Gastroesophageal sphincter (tissue), 4 donors: ENCODE results near the gene ROR1. TPM values are rescaled to one million over a fixed set of nuclear protein-coding genes. Genes with fewer than 3 reads are reported as not detected.

Experiments used
- ATAC-seq: fragments of 150-250 bp; one replicate; pipeline ENCODE4 v1.9.1; 2016; ENCODE audit warnings: mild to moderate bottlenecking, moderate library complexity
- H3K27ac ChIP-seq, 4 donors: fragments of 200-600 bp; sonication (generic) in 3 of 4; 1 replicate in 3 of 4; 2 replicates in 1 of 4; pipeline ENCODE4 v1.5.1; 2016 to 2019
- H3K27me3 ChIP-seq: fragments of 200-600 bp; sonication (generic); one replicate; pipeline ENCODE4 v1.5.1; 2019
- H3K36me3 ChIP-seq, 2 donors: fragments of 200-600 bp; sonication (generic); one replicate each; pipeline ENCODE4 v1.5.1; 2019; ENCODE audit warnings: control low read depth in 1 of 2
- H3K4me1 ChIP-seq, 3 donors: fragments of 200-600 bp; sonication (generic); 1 replicate in 2 of 3; 2 replicates in 1 of 3; pipeline ENCODE4 v1.5.1; 2016 to 2019; ENCODE audit warnings: control low read depth in 2 of 3
- H3K4me3 ChIP-seq, 2 donors: fragments of 200-600 bp; sonication (generic); one replicate each; pipeline ENCODE4 v1.5.1; 2019; ENCODE audit warnings: mild to moderate bottlenecking in 1 of 2, moderate library complexity in 1 of 2
- H3K9me3 ChIP-seq, 3 donors: fragments of 200-600 bp; sonication (generic); one replicate each; pipeline ENCODE4 v1.5.1; 2017 to 2019; ENCODE audit warnings: control low read depth in 2 of 3
- EP300 ChIP-seq: sonication (generic); formaldehyde crosslinking; IDR thresholded peaks from one replicate; pipeline ENCODE4 v1.6.1; 2017; ENCODE audit warnings: antibody characterized with exemption, mild to moderate bottlenecking
- POLR2A ChIP-seq, 2 donors: fragments of 450-650 bp; IDR thresholded peaks; one replicate each; pipeline ENCODE4 v1.6.1; 2017; ENCODE audit warnings: antibody characterized with exemption in 2 of 2, mild to moderate bottlenecking in 2 of 2, moderate library complexity in 1 of 2
- POLR2AphosphoS5 ChIP-seq: sonication (generic); formaldehyde crosslinking; IDR thresholded peaks from one replicate; pipeline ENCODE4 v1.6.1; 2017; ENCODE audit warnings: antibody characterized with exemption
- WGBS, 2 donors: methylation state at CpG; one replicate each; pipeline ENCODE4 v1.1.5; 2018; ENCODE audit warnings: low coverage in 1 of 2; 5-methylcytosine and 5-hydroxymethylcytosine counted together
- total RNA-seq, 4 donors: library from RNA; depleted of rRNA; stranded (reverse); fragments of >200 nt; gene quantifications; one replicate each; pipeline ENCODE4 v1.1.0, GENCODE V29; 2016
- TF ChIP-seq, protein P1 (sequence below), 4 experiments: fragments of 200-600 bp in 2 of 4; fragments of 450-650 bp in 2 of 4; sonication (generic) in 1 of 4; IDR thresholded peaks; one replicate each; pipeline ENCODE4 v1.5.1; 2017 to 2019; ENCODE audit warnings: antibody characterized with exemption in 4 of 4, mild to moderate bottlenecking in 2 of 4, moderate library complexity in 2 of 4

ROR1 gene
- total RNA-seq, 4 donors from 2014 or later, result 5.0 to 38.0 (median 8.3) TPM

DNA sequence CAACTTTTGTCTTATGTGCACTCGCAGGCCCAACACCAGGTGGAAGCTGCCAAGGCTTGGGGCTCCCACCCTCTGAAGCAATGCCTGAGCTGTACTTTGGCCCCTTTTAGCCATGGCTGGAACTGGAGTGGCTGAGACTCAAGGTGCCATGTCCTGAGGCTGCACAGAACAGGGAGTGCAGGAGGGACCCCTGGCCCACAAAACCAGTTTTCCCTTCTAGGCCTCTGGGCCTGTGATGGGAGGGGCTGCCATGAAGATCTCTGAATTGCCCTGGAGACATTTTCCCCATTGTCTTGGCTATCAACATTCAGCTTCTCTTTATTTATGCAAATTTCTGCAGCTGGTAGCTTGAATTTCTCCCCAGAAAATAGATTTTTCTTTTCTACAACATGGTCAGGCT, 57.6 kb downstream of the ROR1 start:
- ATAC-seq, result no peak
- no peak overlapping the region for H3K27ac ChIP-seq
- 100% methylated on average over 1 of the region's 1 CpG; no CpG with 5 or more reads in 1 of the 2 donors for WGBS, 2 donors
- no peaks in the 10 kb centered on the region for H3K27me3 ChIP-seq
- H3K36me3 ChIP-seq, result no peaks in the 10 kb centered on the region
- H3K9me3 ChIP-seq, result no peaks in the 10 kb centered on the region
- peaks cover 2 to 47% (median 8%) of the 10 kb centered on the region in 3 donors for H3K4me1 ChIP-seq
- H3K4me3 ChIP-seq, result no peak overlapping the region
- TF ChIP-seq POLR2A (IDR thresholded peaks at IDR 0.05), result no peak
- TF ChIP-seq POLR2AphosphoS5, result no peak
- TF ChIP-seq, protein P1, sequence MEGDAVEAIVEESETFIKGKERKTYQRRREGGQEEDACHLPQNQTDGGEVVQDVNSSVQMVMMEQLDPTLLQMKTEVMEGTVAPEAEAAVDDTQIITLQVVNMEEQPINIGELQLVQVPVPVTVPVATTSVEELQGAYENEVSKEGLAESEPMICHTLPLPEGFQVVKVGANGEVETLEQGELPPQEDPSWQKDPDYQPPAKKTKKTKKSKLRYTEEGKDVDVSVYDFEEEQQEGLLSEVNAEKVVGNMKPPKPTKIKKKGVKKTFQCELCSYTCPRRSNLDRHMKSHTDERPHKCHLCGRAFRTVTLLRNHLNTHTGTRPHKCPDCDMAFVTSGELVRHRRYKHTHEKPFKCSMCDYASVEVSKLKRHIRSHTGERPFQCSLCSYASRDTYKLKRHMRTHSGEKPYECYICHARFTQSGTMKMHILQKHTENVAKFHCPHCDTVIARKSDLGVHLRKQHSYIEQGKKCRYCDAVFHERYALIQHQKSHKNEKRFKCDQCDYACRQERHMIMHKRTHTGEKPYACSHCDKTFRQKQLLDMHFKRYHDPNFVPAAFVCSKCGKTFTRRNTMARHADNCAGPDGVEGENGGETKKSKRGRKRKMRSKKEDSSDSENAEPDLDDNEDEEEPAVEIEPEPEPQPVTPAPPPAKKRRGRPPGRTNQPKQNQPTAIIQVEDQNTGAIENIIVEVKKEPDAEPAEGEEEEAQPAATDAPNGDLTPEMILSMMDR (IDR thresholded peaks at IDR 0.05), result no peak
- no peak for TF ChIP-seq EP300

DNA sequence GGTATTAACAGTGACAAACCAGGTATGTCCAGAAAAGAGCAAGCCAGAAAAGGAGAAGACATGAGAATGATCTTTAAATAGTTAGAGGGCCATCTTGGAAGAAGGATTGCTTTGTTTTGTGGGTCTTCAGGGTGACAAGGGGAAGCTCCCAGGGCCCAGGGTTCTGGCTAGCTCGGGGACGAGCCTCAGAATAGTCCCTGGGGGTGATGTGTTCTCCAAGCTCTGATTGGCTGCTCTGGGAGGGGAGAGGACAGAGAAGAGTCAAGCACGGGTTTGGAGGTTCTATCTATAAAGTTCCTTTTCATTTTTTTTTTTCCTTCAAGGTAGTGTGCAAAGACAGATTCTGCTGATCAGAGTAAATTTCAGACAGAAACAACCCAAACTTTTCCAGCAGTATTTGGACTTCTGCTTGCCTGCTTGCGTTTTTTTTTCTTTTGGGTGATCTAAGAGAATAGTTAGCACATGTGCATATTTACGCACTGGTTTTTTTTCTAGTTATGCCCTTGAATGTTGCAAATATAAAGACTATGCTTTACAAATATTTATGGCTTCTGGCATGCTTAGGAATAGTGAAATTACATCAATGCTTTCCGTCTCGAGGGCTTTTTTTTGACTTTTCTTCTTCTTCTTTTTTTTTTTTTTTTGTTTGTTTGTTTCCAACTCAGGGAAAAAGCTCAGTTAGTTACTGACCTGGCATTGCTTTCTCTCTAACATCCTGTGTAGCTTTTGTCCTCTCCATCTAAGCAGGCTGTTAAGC, 59.7 kb downstream of the ROR1 start:
- peaks cover 2 to 30% (median 4%) of the 10 kb centered on the region in 3 donors for H3K4me1 ChIP-seq

GRCh38 chr1:63835128-63835527, 61.3 kb downstream of the ROR1 start:
- H3K36me3 ChIP-seq, result no peaks in the 10 kb centered on the region
- peaks cover under 1 to 15% (median 2%) of the 10 kb centered on the region in 3 donors for H3K4me1 ChIP-seq
- ATAC-seq, result no peak
- WGBS, 2 donors, result 71 to 100% methylated on average over 1 of the region's 1 CpG
- no peak overlapping the region for H3K27ac ChIP-seq
- H3K27me3 ChIP-seq, result no peaks in the 10 kb centered on the region
- TF ChIP-seq POLR2A (IDR thresholded peaks at IDR 0.05) (no peak), EP300 (no peak), POLR2AphosphoS5 (no peak)
- TF ChIP-seq, protein P1 (IDR thresholded peaks at IDR 0.05), result no peak
- no peaks in the 10 kb centered on the region for H3K9me3 ChIP-seq
- H3K4me3 ChIP-seq, result no peak overlapping the region

More for the DNA sequence above, 59.7 kb downstream of the ROR1 start:
- H3K9me3 ChIP-seq, result no peaks in the 10 kb centered on the region
- no peaks in the 10 kb centered on the region for H3K36me3 ChIP-seq
- no peak for ATAC-seq
- H3K27ac ChIP-seq, result no peak overlapping the region
- 42 to 57% methylated on average over 5 to 7 of the region's 7 CpGs for whole genome bisulfite sequencing, 2 donors
- no peak overlapping the region for H3K4me3 ChIP-seq
- TF ChIP-seq POLR2AphosphoS5 (no peak), POLR2A (IDR thresholded peaks at IDR 0.05) (no peak), EP300 (no peak)
- TF ChIP-seq, protein P1 (IDR thresholded peaks at IDR 0.05), result no peak
- no peaks in the 10 kb centered on the region for H3K27me3 ChIP-seq

DNA sequence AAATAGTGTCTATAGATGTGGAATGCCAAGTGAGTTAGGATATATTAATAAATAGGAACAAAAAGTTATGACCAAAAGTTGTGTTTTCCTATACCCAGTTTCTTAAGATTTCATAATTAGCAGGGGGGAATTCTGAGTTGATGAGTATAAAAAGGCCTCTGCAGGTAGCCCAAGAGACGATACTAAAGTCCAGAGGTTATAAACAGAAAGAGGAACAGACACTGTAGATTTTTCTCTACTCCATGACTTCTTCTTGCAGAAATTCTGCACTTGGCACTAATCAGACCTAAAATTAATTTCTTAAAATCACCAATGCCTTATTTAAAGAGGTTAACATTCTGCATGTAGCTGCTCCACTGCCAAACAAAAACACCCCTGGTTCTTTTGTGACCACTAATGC, 62.6 kb downstream of the ROR1 start:
- Histone ChIP-seq H3K9me3 (no peaks in the 10 kb centered on the region), H3K36me3 (no peaks in the 10 kb centered on the region), H3K4me3 (no peak overlapping the region), H3K4me1 (peaks cover 0 to 10% (median 0%) of the 10 kb centered on the region in 3 donors), H3K27me3 (no peaks in the 10 kb centered on the region), H3K27ac (no peak overlapping the region)
- no peak for ATAC-seq
- WGBS, 2 donors, result 58 to 67% methylated on average over 1 of the region's 1 CpG
- TF ChIP-seq, protein P1 (IDR thresholded peaks at IDR 0.05), result no peak
- TF ChIP-seq POLR2AphosphoS5 (no peak), EP300 (no peak), POLR2A (IDR thresholded peaks at IDR 0.05) (no peak)

GRCh38 chr1:63836830-63837229, 63.0 kb downstream of the ROR1 start:
- WGBS, 2 donors, result 83 to 88% methylated on average over 5 of the region's 5 CpGs
- H3K4me3 ChIP-seq, result no peak overlapping the region
- no peak for ATAC-seq
- peaks cover 0 to 10% (median 0%) of the 10 kb centered on the region in 3 donors for H3K4me1 ChIP-seq
- no peaks in the 10 kb centered on the region for H3K36me3 ChIP-seq
- H3K9me3 ChIP-seq, result no peaks in the 10 kb centered on the region
- TF ChIP-seq, protein P1 (IDR thresholded peaks at IDR 0.05), result no peak
- TF ChIP-seq EP300 (no peak), POLR2A (IDR thresholded peaks at IDR 0.05) (no peak), POLR2AphosphoS5 (no peak)
- no peaks in the 10 kb centered on the region for H3K27me3 ChIP-seq
- H3K27ac ChIP-seq, result no peak overlapping the region
